ENCODE measurements around the gene MAP3K20. TPM values are rescaled to one million over a fixed set of nuclear protein-coding genes. Genes with fewer than 3 reads are reported as not detected.
"Not testable (repeated sequence)": the region's sequence is repeated elsewhere in the genome, so short reads cannot be mapped to it uniquely, and the experiment has no call there.

MAP3K20 gene
- total RNA-seq, 1 experiment from 2014 or later: 44.5 TPM

GRCh38 chr2:173034143-173034542 is 41.5 kb upstream of the MAP3K20 start:
- CTCF ChIA-PET: no interaction called here
- Histone ChIP-seq H3K4me3 (ENCODE audit: low read depth, low read length) (no peak overlapping the region), H3K27me3 (replicated peaks; ENCODE audit: control insufficient read depth, insufficient read depth, low read length) (no peaks in the 10 kb centered on the region), H3K4me1 (peaks cover 2% of the 10 kb centered on the region), H3K9me3 (no peaks in the 10 kb centered on the region), H3K36me3 (ENCODE audit: control insufficient read depth, insufficient read depth, low read length) (no peaks in the 10 kb centered on the region)
- Mint-ChIP-seq H3K36me3 (ENCODE audit: insufficient read depth, unreplicated experiment) (no peaks in the 10 kb centered on the region), H3K9me3 (ENCODE audit: unreplicated experiment) (no peaks in the 10 kb centered on the region), H3K27me3 (ENCODE audit: insufficient read depth, unreplicated experiment) (no peaks in the 10 kb centered on the region), H3K4me1 (ENCODE audit: low read depth, unreplicated experiment) (peaks cover 29% of the 10 kb centered on the region), H3K27ac (ENCODE audit: unreplicated experiment) (no peak overlapping the region), H3K4me3 (ENCODE audit: unreplicated experiment) (no peak overlapping the region)
- no peak for TF ChIP-seq CTCF (IDR thresholded peaks at IDR 0.05; ENCODE audit: insufficient read depth in 1 of 2, low read depth in 1 of 2, low read length in 1 of 2, severe bottlenecking in 1 of 2, unreplicated experiment in 1 of 2)
- intact Hi-C loops (cut with micrococcal nuclease; ENCODE audit: unreplicated experiment): no loop called here
- BruUV-seq (replicated peaks): no TSS peak
- POLR2A ChIA-PET: interaction anchor here (0.5 kb wide), 1 partner anchor 145 kb away, joined by 4 read pairs; no protein-coding TSS in a partner anchor
- no peak for DNase-seq

DNA sequence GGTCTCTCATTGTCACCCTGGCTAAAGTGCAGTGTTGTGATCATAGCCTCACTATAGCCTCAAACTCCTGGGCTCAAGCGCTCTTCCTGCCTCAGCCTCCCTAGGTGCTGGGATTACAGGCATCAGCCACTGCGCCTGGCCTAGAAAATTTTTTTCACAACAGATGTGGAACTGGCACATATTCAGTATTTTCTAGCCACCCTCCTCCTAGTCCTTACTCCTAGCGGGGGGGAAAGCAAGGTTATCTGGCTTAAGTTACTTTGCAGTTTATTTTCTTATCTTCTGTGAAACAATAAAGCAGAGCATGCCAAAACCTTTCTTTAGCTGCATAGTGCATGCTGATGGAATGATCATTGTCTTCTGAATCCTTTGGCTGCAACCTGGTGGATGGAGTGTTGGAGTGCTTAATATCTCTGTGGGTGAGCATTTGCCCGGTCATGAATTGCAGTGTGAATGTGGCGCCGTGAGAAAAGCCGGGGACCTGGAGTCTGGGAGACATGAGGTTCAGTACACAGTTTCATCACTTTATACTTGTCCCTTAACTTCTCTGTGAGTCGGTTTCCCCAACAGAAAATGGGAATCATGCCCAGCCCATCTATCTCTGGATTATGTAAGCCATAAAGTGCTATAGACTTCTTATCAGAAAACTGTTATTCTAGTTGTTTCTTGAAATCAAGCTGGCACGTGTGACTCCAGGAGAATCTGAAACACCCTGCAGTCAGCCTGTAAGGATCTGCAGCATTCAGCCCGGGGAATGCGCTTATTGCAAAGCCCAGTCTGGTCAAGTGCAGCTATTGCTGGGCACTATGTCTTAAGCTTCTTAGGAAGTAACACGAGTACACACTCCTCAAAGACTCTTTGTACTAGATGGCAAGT is 38.2 kb upstream of the MAP3K20 start:
- Mint-ChIP-seq H3K27ac (ENCODE audit: unreplicated experiment) (no peak overlapping the region), H3K9me3 (ENCODE audit: unreplicated experiment) (no peaks in the 10 kb centered on the region)
- intact Hi-C loops (cut with micrococcal nuclease; ENCODE audit: unreplicated experiment): no loop called here

DNA sequence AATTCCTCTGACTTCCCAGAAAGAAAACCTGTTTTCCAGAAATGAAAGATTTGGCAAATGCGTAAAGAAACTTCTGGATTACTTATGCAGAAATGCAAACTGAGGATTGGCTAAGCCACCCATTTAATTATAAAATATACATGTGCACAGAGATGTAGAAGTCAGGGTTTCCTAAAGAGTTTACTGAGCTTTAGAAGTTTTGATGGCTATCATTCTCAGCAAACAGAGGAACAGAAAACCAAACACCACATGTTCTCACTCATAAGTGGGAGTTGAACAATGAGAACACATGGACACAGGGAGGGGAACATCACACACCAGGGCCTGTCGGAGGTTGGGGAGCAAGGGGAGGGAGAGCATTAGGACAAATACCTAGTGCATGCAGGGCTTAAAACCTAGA is 37.4 kb upstream of the MAP3K20 start:
- CTCF ChIA-PET: interaction anchor here (0.6 to 1.0 kb wide), 2 partner anchors 172 to 181 kb away, joined by 3 to 4 read pairs; no protein-coding TSS in a partner anchor

More for the DNA sequence above, 38.2 kb upstream of the MAP3K20 start:
- Histone ChIP-seq H3K27me3 (replicated peaks; ENCODE audit: control insufficient read depth, insufficient read depth, low read length) (no peaks in the 10 kb centered on the region), H3K4me1 (no peaks in the 10 kb centered on the region; the same call in 1 of the 2 replicates), H3K4me3 (ENCODE audit: low read depth, low read length) (no peak overlapping the region), H3K9me3 (no peaks in the 10 kb centered on the region), H3K36me3 (ENCODE audit: control insufficient read depth, insufficient read depth, low read length) (no peaks in the 10 kb centered on the region)
- no peak overlapping the region for H3K4me3 Mint-ChIP-seq (ENCODE audit: unreplicated experiment)
- H3K4me1 Mint-ChIP-seq (ENCODE audit: low read depth, unreplicated experiment): peaks cover 21% of the 10 kb centered on the region
- TF ChIP-seq CTCF (IDR thresholded peaks at IDR 0.05; ENCODE audit: insufficient read depth in 1 of 2, low read depth in 1 of 2, low read length in 1 of 2, severe bottlenecking in 1 of 2, unreplicated experiment in 1 of 2): no peak
- H3K27me3 Mint-ChIP-seq (ENCODE audit: insufficient read depth, unreplicated experiment): no peaks in the 10 kb centered on the region
- no peaks in the 10 kb centered on the region for H3K36me3 Mint-ChIP-seq (ENCODE audit: insufficient read depth, unreplicated experiment)
- no peak for DNase-seq
- ChIA-PET POLR2A (no interaction called here), CTCF (interaction anchor here (0.6 to 1.0 kb wide), 2 partner anchors 172 to 180 kb away, joined by 3 to 4 read pairs; no protein-coding TSS in a partner anchor)
- no TSS peak for BruUV-seq (replicated peaks)

More for the DNA sequence above, 37.4 kb upstream of the MAP3K20 start:
- H3K4me3 Mint-ChIP-seq (ENCODE audit: unreplicated experiment); H3K4me3 ChIP-seq (ENCODE audit: low read depth, low read length); H3K27me3 ChIP-seq (replicated peaks; ENCODE audit: control insufficient read depth, insufficient read depth, low read length); H3K36me3 Mint-ChIP-seq (ENCODE audit: insufficient read depth, unreplicated experiment); H3K4me1 ChIP-seq; H3K27ac Mint-ChIP-seq (ENCODE audit: unreplicated experiment); H3K36me3 ChIP-seq (ENCODE audit: control insufficient read depth, insufficient read depth, low read length); BruUV-seq (replicated peaks); H3K27me3 Mint-ChIP-seq (ENCODE audit: insufficient read depth, unreplicated experiment); H3K9me3 Mint-ChIP-seq (ENCODE audit: unreplicated experiment); H3K9me3 ChIP-seq; POLR2A ChIA-PET; intact Hi-C loops (cut with micrococcal nuclease; ENCODE audit: unreplicated experiment): not testable (repeated sequence)
- DNase-seq: peak in 1 of 2 experiments; percentile 29
- peaks cover 21% of the 10 kb centered on the region for H3K4me1 Mint-ChIP-seq (ENCODE audit: low read depth, unreplicated experiment)
